Stimulated activated CD8-positive, alpha-beta memory T cell treated with anti-CD3 and anti-CD28 coated beads, Interleukin-15, amount 100 ng/mL, for 48 hours (primary cell): Measurements from ENCODE around the gene N4BP2L1.

Experiments used
- DNase-seq, 2 donors: peaks; one replicate each; pipeline ENCODE4 v3.0.0-alpha.2; 2020; ENCODE audit warnings: low read depth in 2 of 2

N4BP2L1 gene

DNA sequence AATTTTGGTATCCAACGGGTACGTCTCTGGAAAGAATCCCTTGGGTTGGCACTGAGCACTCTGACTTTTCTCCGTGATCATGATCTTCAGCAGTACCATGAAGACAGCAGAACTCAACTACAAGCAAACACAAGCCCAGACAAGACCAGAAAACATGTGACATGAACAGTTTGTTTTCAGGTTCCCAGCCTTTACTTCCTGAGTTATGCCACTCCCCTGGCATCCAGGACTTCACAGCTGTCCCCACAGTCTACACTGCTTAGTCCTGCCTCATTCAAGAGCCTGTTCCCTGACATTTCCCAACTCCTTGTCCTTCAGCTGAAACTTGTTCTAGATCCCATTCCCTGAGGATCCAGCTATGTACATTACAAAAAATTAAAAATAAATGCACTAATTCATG lies 4.9 kb upstream of the N4BP2L1 start:
- no peak for DNase-seq

DNA sequence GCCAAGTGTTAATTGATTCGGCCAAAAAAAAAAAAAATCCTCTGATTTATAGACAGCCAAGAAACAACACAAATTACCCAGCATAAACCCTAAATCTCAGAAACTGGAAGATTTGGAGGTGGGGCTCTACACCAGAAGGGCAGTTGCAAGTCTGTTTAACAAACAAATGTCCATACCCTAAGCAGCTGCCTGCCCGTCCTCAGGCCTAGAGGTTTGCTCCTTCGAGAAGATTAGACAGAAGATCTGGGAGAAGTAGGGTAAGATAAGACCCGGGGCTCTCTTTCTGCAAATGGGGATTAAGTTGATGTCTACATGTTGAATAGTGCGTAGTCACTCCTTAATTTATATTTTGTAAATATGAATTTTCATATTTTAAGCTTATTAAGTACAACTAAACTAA lies 3.4 kb upstream of the N4BP2L1 start:
- no peak for DNase-seq

DNA sequence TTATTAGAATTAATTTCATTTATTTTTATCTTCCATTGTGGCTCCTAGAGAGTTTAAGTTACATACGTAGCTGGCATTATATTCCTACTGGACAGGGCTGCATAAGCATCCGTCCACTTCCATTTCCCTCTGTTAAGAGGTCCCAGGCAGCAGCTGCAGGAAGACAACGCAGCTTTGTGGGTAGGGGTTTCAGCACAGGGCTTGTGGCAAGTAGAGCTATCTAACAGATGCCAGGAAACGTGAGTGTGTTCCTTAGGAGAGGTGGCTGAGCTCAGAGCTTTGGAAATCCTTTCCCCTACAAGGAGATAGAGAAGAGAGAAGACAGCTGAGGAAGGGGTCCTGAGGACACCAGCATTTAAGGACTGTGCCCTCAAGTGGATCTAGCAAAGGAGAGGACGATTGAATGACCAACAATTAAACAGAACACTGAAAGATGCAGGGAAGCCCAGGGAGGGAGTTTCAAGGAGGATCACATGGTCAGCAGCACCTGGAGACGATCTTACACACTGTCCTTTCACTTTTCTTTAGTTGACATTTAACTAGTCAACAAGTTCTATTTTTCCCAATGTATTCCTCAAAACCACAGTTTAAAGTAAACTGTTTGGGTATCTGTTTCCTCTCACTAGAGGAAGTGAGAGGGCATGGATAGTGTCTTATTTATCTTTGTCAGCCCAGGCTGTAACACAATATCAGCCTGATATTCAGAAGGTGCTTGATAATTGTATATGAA lies 2.3 kb upstream of the N4BP2L1 start:
- DNase-seq = no peak

DNA sequence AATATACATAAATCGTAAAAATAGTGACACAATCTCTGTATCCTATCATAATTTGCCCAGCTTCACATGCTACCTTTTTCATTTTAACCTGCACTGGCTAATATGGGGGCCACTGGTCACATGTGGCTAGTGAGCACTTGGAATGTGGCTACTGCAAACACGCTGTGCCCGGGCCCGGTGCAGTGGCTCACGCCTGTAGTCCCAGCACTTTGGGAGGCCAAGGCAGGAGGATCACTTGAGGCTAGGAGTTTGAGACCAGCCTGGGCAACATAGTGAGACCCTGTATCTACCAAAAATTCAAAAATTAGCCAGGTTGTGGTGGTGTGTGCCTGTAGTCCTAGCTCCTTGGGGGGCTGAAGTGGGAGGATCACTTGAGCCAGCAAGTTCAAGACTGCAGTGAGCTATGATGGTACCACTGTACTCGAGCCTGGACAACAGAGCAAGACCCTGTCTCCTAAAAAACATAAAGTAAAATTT lies 1.5 kb upstream of the N4BP2L1 start:
- DNase-seq = no peak

DNA sequence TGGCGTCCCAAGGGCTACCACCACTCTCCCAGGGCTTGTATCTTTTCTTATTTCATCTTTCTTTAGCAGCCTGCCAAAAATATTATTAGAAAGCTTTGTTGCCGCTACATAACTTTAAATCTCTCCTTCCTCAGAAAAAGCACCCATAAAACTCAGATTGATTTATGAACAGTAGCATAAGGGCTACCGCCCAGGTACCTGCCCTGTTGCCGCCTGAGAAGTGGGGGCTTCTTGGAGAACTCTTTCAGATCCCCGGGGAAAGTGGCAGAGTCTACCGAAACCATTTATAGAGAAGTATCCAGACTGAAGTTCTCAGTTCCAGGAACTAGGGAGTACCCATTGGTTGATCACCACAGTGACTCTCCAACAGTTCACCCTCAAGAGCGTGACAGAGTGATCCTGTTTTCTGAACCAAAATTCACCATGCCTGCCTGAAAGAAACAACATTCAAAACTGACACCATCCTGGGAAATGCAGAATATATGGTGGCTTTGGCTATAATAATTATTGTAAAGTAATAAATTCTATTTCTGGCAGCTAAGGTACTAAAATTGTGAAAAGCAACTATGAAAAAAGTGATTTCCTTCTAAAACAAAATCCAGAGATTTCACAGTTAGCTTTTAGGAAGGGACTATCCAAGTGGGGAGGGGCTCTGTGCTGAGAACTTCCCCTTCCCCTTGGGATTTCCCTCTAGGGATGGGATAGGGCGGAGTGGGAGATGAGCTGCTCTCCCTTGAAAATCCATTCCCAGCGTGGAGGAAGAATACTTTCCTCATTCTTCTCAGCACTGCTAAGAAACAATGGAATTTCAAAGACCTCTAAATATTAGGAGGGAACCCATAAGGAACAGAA lies 877 bp upstream of the N4BP2L1 start:
- DNase-seq = no peak

DNA sequence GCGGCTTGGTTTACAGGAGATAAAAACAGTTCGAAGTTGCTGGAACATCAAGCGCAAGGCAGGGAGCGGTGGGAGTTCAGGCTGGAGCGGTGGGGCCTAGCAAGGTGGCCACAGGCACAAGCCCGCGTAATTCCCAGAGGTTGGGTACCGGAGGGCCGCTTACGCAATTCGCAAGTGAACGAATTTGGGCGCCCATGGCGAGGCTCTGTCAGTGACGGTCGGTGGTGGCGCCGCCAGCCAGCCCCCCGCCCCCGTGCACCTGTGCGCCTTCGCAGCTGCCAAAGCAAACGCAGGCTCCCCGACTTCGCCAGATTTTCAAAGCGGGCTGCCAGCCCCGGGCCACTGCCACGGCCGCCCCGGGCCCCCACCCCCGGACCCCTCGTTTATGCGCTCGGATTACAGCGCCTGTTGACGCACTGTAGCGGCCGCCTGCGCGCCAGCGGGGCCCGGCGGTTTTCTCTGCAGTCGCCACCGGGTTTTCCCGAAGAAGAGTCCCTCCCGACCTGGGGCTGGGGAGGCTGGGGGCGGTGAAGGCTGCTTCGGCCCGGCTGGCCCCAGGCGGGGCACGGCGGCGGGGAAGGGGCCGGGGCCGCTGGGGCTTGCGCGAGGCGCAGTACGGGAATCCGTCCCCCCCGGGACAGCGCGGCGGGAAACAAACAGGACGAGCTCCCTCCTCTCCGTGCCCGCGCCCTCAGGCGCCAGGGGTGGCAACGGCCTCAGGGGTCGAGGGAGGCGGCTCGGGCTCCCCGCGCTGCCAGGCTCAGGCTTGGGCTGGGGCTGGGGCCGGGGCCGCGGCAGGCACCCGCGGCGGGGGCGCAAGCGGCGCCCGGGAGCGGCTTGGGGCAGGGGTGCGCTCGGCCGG lies 709 bp downstream of the N4BP2L1 start:
- DNase-seq = peak; percentile 52 to 54

DNA sequence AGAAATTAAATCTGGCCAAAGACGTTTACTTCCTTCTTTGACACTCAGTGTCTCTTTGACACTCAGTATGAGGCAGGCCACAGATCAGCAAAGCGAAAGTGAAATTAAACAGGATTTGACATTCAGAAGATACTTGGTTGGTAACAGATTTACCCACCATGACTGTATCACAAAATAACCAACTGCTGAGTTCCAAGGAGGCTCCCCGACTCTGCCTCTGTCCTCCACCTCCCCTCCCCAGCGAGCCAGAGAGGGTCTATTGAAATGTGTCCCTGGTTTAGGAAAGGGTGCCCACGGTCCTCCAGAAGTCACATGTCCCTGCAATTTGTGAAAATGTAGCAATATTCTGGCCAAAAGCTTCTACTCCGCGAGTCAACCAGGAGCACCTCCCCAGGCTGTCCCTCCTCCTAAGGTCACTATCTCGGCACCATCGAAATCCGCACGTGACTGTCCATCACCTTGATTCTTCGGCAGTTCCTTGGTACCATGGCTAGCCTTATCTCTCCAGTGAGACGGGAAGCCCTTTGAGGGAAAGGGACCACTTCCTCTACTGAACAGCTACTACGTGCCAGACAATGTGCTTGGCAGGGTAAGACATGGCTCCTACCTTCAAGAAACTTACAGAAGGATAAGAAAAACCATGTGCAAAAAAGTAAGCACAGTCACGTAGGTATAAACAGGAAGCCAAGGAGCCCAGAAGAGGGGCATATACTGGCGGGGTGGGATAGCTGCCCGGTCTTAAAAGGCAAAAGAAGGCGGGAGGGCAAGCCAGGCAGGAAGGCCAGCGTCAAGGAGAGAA lies 1.5 kb downstream of the N4BP2L1 start:
- DNase-seq = no peak

DNA sequence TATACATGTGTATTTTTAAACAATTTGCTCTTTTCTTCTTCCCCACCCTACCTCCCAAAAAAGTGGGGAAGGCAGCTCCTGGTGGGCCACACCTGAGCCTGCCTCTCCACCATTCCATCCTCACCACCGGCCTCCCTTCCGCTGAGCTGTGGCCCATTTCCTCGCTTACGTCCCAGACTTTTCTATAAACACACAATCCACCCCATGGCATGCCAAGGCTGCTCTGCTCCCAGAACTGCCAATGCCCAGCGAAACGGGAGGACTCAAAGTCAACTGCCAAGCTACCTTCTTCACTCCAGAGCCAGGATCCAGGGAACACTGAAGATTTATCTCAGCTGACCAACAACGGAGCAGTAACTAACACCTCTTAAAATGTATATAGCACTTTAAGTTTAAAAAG lies 2.8 kb downstream of the N4BP2L1 start:
- DNase-seq = no peak

DNA sequence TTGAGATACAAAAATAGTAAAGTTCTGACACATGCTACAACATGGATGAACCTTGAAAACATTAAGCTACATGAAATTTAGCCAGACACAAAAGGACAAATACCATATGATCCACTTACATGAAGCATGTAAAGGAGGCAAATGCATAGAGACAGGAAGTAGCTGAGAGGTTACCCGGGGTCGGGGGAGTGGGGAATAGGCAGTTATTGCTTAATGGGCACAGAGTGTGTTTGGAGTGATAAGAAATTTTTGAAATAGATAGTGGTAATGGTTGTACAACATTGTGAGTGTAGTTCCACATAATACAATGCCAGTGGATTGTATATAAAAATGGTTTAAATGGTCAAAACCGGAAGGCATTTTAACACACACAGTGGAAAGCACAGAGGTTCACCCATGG lies 4.3 kb downstream of the N4BP2L1 start:
- DNase-seq = no peak

DNA sequence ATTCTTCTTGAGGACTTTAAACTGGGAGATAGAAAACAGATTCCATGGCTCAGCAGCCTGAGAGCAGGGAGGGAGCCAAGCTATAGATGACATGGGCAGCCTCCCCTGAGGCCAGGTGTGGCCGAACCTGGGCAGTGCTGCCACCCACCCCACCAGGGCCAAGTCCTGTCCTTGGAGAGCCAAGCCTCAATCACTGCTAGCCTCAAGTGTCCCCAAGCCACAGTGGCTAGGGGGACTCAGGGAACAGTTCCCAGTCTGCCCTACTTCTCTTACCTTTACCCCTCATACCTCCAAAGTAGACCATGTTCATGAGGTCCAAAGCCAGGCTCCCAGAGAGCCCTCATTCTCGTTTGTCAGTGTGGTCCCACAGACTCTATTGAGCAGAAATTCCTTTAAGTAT lies 8.1 kb downstream of the N4BP2L1 start:
- no peak for DNase-seq

DNA sequence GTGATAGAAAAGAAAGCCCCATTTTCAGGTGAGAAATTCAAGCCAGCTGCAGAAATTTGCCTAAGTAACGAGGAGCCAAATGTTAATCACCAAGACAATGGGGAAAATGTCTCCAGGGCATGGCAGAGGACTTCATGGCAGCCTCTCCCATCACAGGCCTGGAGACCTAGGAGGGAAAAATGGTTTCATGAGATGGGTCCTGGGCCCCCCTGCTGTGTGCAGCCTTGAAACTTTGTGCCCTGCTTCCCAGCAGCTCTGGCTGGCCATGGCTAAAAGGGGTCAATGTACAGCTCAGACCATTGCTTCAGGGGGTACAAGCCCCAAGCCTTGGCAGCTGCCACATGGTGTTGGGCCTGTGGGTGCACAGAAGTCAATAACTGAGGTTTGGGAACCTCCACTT lies 9.9 kb downstream of the N4BP2L1 start:
- no peak for DNase-seq

DNA sequence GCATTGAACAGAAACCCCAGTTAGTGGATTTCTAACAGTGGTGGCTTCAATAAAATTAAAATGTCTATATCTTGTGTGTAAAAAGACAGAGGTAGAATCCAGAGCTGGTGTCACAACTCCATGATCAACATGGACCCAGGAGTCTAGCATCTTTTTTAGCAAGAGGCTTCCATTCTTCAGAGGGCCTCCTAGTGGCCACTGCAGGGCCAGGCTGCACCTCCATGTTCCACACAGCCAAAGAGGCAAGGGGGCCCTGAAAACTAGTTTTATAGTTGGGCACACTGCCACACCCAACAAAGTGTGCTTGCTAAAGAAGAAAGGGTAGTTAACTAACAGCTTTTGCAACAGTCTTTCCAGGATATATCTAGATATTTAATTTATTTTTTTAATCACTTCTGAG lies 12.9 kb downstream of the N4BP2L1 start:
- no peak for DNase-seq

DNA sequence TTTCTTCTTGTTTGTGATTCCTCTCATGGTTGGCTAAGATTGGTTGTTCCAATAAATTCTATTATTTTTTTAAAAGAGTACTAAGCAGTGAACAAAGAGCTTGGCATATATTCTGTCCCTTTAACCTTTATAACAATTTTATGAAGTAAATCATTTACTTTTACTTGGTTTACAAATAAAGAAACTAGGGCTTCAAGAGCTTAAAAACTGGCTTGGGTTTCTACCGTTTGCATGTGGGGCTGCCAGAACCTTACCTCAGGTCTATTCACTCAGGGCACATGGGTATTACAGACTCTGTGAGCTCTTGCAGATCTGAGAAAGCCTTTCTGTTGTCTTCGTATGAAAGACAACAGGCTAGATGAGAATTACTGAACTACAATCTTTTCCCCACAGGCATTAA lies 13.3 kb downstream of the N4BP2L1 start:
- no peak for DNase-seq

DNA sequence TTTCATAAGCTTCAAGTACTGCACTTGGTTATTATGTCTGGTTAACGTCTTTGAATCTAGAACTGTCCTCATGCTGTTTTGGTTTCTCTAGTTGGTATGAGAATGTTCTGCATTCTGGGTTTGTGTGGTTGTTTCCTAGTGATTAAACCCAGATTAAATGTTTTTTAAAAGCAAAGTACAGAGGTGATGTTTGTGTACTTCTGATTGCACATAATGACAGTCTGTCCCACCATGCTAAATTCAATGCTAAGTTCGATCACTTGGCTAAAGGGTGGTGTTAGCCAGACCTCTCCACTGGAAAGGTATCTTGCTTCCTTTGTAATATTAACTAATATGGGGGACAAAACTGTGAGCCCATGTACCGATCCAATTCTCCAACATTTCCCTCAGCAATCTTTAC lies 14.6 kb downstream of the N4BP2L1 start:
- DNase-seq = no peak

DNA sequence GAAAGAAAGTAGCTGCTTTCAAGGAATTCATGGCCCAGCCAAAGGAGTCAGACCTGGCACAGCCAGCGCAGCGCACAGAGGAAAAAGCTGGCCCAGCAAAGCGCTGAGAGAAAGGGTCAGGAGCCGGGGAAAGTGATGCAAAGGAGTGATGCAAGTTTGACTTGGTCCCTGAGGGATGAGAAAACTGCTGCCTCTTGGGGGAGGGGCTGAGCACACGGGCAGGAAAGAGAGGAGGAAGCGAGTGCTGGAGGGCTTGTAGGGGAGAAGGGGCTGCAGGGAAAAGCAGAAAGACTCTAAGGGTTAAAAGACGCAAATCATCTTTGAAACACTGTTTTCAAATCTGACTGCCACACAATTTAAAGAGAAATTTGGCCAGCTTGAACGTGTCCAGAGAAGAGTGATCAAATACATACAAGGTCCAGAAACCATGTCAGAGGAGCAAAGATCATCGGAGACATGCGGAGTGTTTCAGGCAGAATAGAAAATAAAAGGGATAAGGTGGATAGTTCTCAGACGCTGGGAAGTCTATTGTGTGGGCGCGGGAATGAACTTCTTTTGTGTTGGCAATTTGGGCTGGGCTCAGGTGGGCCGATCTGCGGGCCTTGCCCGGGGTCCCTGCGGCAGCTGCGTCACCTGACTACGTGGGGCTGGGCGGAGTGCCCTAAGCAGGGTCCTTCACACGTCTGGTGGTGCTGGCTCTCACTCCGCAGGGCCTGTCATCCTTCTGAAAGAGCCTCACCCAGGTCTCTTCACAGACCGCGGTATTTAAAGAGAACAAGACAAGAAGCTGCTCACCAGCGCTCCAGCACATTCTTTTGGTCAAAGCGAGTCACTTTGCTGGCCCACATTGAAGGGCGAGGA lies 18.1 kb downstream of the N4BP2L1 start:
- DNase-seq = no peak

DNA sequence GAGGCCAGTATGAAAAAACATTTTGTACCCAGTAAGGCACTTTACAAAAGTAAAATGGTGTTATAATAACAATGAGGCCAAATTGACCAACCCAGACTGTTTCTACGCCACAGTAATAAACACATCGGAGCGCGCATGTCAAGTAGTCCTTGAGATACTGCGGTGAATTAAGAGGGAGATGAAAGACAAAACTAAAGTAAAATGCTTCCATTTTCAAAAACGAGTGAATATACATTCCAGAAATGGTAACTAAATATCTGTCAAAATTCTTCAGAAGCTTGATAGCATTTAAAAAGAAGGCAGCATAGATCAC lies 19.0 kb downstream of the N4BP2L1 start:
- no peak for DNase-seq

DNA sequence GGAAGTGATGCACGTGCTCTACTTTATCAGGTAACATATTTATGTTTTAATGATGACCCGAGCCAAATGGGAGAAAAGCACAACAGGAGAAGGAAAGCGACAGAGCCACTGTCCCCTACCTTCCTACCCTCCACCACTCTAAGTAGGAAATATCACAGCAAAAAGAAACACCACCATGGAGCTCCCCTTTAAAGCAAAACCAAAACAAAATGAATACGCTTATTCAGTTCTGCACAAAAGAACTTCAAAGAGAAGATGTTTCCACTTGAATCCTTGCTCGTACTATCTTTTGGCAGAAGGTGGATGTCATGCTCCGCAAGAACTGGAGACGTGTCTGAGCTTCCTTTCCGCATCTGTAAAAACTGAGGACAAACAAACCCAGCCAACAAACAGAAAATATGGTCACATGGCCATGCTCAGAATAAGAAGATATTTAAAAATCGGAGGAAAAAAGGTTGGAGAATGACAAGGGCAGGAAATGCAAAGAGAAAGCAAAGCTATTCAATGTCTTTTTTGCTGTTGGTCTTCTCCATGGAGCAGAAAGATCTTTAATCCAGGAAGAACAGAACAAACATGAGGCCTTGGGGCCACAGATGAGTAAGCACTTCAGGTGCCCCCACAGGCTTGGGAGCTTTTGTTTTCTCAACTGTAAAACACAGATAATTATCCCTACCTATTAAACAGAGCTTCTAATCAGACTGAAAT lies 19.5 kb downstream of the N4BP2L1 start:
- DNase-seq = no peak

DNA sequence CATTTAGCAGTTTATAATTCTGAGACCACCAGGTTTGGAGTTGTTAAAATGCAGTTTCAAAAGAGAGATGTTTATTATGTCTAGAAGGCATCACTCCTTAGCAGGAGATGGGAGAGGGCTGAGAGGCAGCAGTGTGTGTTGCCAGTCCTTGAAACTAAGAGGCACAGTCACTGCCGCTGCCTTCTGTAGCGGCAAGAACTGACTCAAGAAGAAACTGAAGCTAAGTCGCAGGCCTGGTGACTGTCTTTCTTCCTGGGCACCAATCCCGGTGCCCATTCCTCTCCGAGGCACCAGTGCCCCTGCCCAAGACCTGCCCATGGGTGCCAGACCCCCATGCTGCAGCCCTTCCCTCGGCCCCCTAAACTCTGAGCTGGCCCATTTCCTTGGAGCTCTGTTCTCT lies 20.1 kb downstream of the N4BP2L1 start:
- no peak for DNase-seq

DNA sequence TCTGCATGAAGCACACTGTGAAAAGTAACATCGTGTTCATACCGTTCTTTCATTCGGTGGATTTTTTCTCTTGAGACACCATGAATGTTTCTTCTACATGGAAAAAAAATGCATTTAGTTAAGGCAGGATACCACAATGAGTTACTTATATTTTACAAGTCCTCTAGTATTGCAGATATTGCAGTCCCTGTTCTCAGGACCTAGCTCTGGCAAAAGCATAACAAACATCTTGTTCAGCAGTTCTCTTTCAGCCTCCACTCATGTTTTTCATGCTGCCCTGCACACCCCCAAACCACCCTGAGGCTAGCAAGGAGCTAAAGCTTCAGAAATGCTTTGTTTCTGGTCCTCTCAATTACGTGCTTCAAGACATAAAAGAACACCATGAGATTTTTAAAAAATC lies 24.8 kb downstream of the N4BP2L1 start:
- no peak for DNase-seq

DNA sequence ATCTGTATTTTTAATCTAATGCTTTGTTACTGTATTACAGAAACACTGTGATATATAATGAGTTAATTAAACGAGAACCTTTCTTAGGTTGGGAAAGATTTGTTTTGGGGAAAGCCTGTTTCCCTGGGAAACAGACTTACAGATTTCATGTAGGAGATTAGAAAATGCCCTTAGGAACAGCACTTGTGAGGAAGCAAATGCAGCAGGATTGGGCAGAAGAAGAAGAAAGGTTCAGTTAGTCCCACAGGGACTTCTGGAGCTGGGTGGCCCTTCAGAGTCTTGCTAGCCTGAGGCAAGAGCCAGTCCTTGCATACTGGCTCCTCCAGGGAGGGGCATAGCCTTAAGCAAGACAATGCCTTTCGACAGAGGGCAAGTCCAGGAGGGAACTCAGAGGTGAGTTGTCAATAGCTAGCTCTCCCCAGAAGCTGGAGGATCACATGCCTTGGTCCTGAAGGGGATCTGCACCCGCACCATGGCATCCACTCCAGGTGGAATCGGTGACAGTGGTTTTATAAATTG lies 36.8 kb downstream of the N4BP2L1 start:
- no peak for DNase-seq
